GM21367 (cell line): ENCODE results near the gene SLC7A10.

Source experiments
- ATAC-seq: cut with Tn5 transposase; IDR thresholded peaks from one replicate; pipeline ENCODE4 v1.9.1; 2021; ENCODE audit not compliant: unreplicated experiment

Gene SLC7A10

GRCh38 chr19:33255781-33256180, 30.1 kb upstream of the SLC7A10 start:
- ATAC-seq, result no peak

- ATAC-seq, result no peak
These were observed 28.7 kb upstream of the SLC7A10 start for GRCh38 chr19:33254245-33254824.

GRCh38 chr19:33252971-33253370, 27.3 kb upstream of the SLC7A10 start:
- ATAC-seq, result no peak

- no peak for ATAC-seq
These were observed 26.8 kb upstream of the SLC7A10 start for GRCh38 chr19:33252418-33252962.

GRCh38 chr19:33251526-33252090, 26.0 kb upstream of the SLC7A10 start:
- no peak for ATAC-seq

GRCh38 chr19:33251076-33251475, 25.4 kb upstream of the SLC7A10 start:
- no peak for ATAC-seq

GRCh38 chr19:33250500-33250899, 24.9 kb upstream of the SLC7A10 start:
- ATAC-seq, result no peak

- ATAC-seq, result no peak
These were observed 24.2 kb upstream of the SLC7A10 start for GRCh38 chr19:33249740-33250366.

GRCh38 chr19:33248954-33249613, 23.4 kb upstream of the SLC7A10 start:
- ATAC-seq, result no peak

GRCh38 chr19:33248553-33248953, 22.9 kb upstream of the SLC7A10 start:
- ATAC-seq, result no peak

GRCh38 chr19:33248104-33248503, 22.5 kb upstream of the SLC7A10 start:
- no peak for ATAC-seq

- ATAC-seq, result no peak
These were observed 21.8 kb upstream of the SLC7A10 start for GRCh38 chr19:33247441-33247819.

GRCh38 chr19:33246709-33247440, 21.2 kb upstream of the SLC7A10 start:
- ATAC-seq, result no peak

- ATAC-seq, result no peak
These were observed 20.5 kb upstream of the SLC7A10 start for GRCh38 chr19:33245948-33246708.

GRCh38 chr19:33242911-33243310, 17.3 kb upstream of the SLC7A10 start:
- no peak for ATAC-seq

GRCh38 chr19:33242131-33242530, 16.5 kb upstream of the SLC7A10 start:
- no peak for ATAC-seq

- no peak for ATAC-seq
These were observed 16.0 kb upstream of the SLC7A10 start for GRCh38 chr19:33241530-33242101.

GRCh38 chr19:33241091-33241529, 15.5 kb upstream of the SLC7A10 start:
- ATAC-seq, result no peak

- ATAC-seq, result no peak
These were observed 14.6 kb upstream of the SLC7A10 start for GRCh38 chr19:33240181-33240771.
